NT2/D1 (cell line): ENCODE measurements around the gene GPR37L1.

Experiments used
- DNase-seq: peaks from one replicate; pipeline ENCODE4 v3.0.0-alpha.2; 2011; ENCODE audit warnings: low read depth, low spot score
- H3K27me3 ChIP-seq: 2 replicates; pipeline ENCODE4 v1.6.0; 2011; ENCODE audit warnings: mild to moderate bottlenecking; ENCODE audit not compliant: insufficient read length, insufficient read depth
- H3K36me3 ChIP-seq: 2 replicates; pipeline ENCODE4 v1.6.1; 2011; ENCODE audit warnings: mild to moderate bottlenecking, low read length, mixed read lengths; ENCODE audit not compliant: insufficient read depth, insufficient read length
- H3K4me1 ChIP-seq: 2 replicates; pipeline ENCODE4 v1.5.1; 2011; ENCODE audit not compliant: insufficient read depth, insufficient read length
- H3K4me3 ChIP-seq: 2 replicates; pipeline ENCODE4 v1.5.1; 2011; ENCODE audit warnings: low read depth; ENCODE audit not compliant: insufficient read length
- H3K9ac ChIP-seq: 2 replicates; pipeline ENCODE4 v1.6.0; 2011; ENCODE audit warnings: low read depth; ENCODE audit not compliant: insufficient read length
- H3K9me3 ChIP-seq: 2 replicates; pipeline ENCODE4 v1.5.1; 2011; ENCODE audit warnings: mild to moderate bottlenecking, low read length; ENCODE audit not compliant: insufficient read depth
- SUZ12 ChIP-seq: IDR thresholded peaks from 2 replicates; pipeline ENCODE4 v1.6.1; 2011; ENCODE audit not compliant: insufficient read length, insufficient read depth; ENCODE audit errors: extremely low read depth
- YY1 ChIP-seq: IDR thresholded peaks from 2 replicates; pipeline ENCODE4 v1.6.1; 2011; ENCODE audit not compliant: insufficient read length, insufficient read depth
- ZNF274 ChIP-seq: IDR thresholded peaks from 2 replicates; pipeline ENCODE4 v1.6.1; 2011; ENCODE audit warnings: mild to moderate bottlenecking, low read depth, low read length

Gene GPR37L1, protein sequence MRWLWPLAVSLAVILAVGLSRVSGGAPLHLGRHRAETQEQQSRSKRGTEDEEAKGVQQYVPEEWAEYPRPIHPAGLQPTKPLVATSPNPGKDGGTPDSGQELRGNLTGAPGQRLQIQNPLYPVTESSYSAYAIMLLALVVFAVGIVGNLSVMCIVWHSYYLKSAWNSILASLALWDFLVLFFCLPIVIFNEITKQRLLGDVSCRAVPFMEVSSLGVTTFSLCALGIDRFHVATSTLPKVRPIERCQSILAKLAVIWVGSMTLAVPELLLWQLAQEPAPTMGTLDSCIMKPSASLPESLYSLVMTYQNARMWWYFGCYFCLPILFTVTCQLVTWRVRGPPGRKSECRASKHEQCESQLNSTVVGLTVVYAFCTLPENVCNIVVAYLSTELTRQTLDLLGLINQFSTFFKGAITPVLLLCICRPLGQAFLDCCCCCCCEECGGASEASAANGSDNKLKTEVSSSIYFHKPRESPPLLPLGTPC

DNA sequence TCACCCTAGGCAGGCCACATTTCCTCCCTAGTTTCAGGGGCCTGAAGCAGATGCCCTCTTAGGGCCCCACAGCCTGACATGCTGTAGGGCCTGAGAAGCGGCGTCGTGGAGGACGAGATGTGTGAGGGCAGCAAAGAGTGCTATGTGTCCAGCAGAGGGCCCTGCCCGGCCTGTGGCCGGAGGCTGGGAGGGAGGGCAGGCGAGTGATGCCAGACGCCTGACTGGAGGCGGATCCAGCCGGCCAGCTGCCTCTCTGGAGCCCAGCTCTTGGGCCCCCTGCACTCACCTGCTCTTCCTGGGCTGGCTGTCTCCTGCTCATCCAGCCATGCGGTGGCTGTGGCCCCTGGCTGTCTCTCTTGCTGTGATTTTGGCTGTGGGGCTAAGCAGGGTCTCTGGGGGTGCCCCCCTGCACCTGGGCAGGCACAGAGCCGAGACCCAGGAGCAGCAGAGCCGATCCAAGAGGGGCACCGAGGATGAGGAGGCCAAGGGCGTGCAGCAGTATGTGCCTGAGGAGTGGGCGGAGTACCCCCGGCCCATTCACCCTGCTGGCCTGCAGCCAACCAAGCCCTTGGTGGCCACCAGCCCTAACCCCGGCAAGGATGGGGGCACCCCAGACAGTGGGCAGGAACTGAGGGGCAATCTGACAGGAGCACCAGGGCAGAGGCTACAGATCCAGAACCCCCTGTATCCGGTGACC lies at the start of gene GPR37L1:
Gene GPR37L1 (plus strand): TSS at position 279 of the 697 bp plus-strand sequence. CDS start 47 bp downstream, at position 326.
- Histone ChIP-seq H3K4me3 (no peak within 1 kb of the TSS), H3K27me3 (no peaks in the 10 kb centered on the region), H3K36me3 (no peaks in the 10 kb centered on the region), H3K9ac (peak within 1 kb of the TSS; percentile 36), H3K4me1 (peaks cover 8% of the 10 kb centered on the region), H3K9me3 (no peaks in the 10 kb centered on the region)
- no peak for DNase-seq
- TF ChIP-seq YY1 (no peak), SUZ12 (no peak), ZNF274 (no peak)

DNA sequence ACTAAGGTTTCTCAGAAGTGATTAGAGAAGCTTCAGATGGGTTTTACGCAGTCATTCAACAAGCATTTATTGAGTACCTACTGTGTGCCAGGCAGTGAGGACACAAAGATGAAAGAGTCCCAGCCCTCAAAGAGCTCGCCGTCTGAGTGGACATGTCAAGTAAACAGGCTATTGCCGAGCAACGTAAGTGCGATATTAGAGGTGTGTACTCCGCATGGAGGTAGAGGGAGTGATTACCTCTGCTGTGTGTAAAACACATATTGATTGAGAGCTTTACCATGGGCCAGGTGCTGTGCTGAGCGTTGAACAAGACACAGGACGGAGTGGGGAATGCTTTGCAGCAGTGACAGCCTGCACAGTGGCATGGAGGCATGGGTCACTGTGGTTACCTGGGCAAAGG lies 49.5 kb upstream of the GPR37L1 start:
- DNase-seq: no peak
- H3K9me3 ChIP-seq: no peaks in the 10 kb centered on the region
- H3K27me3 ChIP-seq: no peaks in the 10 kb centered on the region
- no peak overlapping the region for H3K4me3 ChIP-seq
- peaks cover 21% of the 10 kb centered on the region for H3K4me1 ChIP-seq
- H3K36me3 ChIP-seq: no peaks in the 10 kb centered on the region
- no peak overlapping the region for H3K9ac ChIP-seq
- no peak for TF ChIP-seq ZNF274
- no peak for TF ChIP-seq SUZ12
- no peak for TF ChIP-seq YY1

DNA sequence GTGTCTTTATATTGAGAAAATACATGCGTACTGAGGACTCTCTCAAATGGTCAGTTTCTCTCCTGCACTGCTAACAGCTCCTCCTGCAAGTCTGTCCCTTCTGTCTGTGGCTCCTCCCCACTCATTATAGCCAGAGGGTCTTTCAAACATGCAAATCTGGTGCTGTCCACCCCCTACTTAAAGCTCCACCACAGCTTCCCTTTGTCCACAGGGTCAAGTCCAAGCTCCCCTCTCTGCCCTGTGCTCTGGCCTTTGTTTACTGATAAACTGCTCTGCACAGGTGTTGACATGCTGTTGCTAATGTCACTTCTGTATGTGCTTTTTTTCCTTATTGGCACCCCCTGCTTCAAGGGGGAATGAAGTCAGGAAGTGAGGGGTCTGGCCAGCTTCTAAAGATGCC lies 47.7 kb upstream of the GPR37L1 start:
- no peak for DNase-seq
- Histone ChIP-seq H3K4me1 (peaks cover 14% of the 10 kb centered on the region), H3K36me3 (no peaks in the 10 kb centered on the region), H3K4me3 (no peak overlapping the region), H3K27me3 (no peaks in the 10 kb centered on the region), H3K9ac (peak overlapping the region; percentile 2), H3K9me3 (no peaks in the 10 kb centered on the region)
- TF ChIP-seq YY1 (no peak), ZNF274 (no peak), SUZ12 (no peak)

DNA sequence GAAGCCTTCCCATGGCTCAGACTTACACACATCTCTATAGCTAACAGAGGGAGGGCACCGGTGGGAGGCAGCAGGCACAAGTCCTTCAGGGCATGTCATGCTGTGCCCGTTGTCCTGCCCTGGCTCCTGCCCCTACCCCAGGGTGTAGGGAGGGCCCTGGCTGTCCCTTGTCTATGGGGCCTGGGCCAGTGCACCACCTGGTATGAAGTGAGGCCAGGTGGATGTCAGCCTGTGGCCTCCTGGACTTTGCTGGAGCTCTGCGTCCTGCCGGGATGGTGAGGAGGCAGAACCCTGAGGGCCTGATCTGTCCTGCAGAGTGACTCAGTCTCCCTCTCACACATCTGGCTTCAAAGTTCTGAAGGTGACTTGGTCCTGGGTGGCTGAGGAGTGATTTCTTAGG lies 47.3 kb upstream of the GPR37L1 start:
- no peaks in the 10 kb centered on the region for H3K27me3 ChIP-seq
- no peaks in the 10 kb centered on the region for H3K9me3 ChIP-seq
- peaks cover 14% of the 10 kb centered on the region for H3K4me1 ChIP-seq
- no peaks in the 10 kb centered on the region for H3K36me3 ChIP-seq
- no peak overlapping the region for H3K4me3 ChIP-seq
- no peak for DNase-seq
- TF ChIP-seq SUZ12: no peak
- TF ChIP-seq ZNF274: no peak
- no peak for TF ChIP-seq YY1
- H3K9ac ChIP-seq: no peak overlapping the region

DNA sequence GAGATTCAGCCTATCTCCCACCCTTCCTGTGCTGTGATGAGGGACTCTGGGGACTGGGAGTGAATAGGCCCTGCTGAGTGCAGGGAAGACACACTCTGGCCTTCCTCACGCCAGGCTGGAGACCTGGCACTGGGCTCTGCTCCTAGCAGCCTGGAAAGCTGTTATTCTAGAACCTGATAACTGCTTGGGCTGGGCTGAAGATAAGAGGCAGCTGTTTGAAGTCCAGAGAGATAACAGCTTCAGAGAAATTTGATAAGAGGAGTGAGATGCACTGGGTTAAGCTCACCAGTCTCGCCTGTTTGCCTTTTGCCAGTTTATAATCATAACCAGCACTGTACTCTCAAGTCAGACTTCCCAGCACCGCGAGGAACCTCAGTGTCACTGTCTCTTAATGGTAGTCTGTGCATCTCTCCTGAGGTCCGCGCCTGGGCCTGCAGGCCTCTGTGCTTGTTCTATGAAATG lies 46.6 kb upstream of the GPR37L1 start:
- Histone ChIP-seq H3K4me3 (no peak overlapping the region), H3K36me3 (no peaks in the 10 kb centered on the region), H3K9ac (no peak overlapping the region), H3K9me3 (no peaks in the 10 kb centered on the region), H3K27me3 (no peaks in the 10 kb centered on the region), H3K4me1 (peaks cover 14% of the 10 kb centered on the region)
- DNase-seq: no peak
- TF ChIP-seq YY1 (no peak), ZNF274 (no peak), SUZ12 (no peak)

DNA sequence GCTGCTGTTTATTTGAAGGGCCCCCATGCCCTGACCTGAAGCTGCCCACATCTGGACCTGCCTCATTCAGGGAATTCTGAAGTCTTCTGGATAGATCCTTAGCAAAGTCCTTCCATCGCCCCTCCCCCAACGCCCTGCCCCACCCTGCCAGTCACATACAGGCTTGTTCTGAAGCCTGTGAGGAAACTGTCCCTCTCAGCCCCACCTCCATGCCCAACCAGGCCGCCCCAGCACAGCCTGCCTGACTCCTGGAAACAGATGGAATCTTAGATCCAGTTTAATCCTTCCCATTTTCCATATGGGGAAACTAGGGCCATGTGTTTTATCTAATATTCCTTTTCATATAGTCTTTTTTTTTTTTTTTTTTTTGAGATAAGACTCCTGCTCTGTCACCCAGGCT lies 44.5 kb upstream of the GPR37L1 start:
- no peaks in the 10 kb centered on the region for H3K27me3 ChIP-seq
- H3K9me3 ChIP-seq: no peaks in the 10 kb centered on the region
- TF ChIP-seq YY1 (no peak), SUZ12 (no peak), ZNF274 (no peak)
- no peak overlapping the region for H3K9ac ChIP-seq
- peaks cover 22% of the 10 kb centered on the region for H3K4me1 ChIP-seq
- H3K36me3 ChIP-seq: no peaks in the 10 kb centered on the region
- no peak for DNase-seq
- H3K4me3 ChIP-seq: no peak overlapping the region

DNA sequence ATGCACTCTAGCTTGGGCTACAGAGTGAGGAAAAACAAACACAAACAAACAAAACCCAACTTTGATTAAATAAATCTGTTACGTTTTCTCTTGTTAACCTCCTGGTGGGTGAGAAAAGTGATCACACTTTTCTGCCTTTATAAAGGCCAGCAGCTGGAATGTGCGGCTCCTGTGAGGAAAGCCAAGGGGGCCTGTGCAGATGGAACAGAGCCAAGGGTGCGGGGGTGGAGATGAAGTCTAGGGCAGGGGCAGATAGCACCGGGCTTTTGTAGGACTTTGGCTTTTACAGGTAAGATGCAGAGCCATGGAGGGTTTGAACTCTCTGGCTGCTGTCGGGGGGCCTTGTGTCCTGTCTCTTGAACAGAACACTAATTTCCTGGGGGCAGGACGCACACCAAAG lies 40.7 kb upstream of the GPR37L1 start:
- no peak overlapping the region for H3K4me3 ChIP-seq
- H3K27me3 ChIP-seq: no peaks in the 10 kb centered on the region
- no peaks in the 10 kb centered on the region for H3K9me3 ChIP-seq
- TF ChIP-seq YY1 (no peak), SUZ12 (no peak), ZNF274 (no peak)
- peaks cover 24% of the 10 kb centered on the region for H3K4me1 ChIP-seq
- DNase-seq: no peak
- peak overlapping the region; percentile 58 for H3K9ac ChIP-seq
- no peaks in the 10 kb centered on the region for H3K36me3 ChIP-seq
